H1 (cell line): Measurements from ENCODE around the gene PPP2R2D. TPM values are rescaled to one million over a fixed set of nuclear protein-coding genes. Genes with fewer than 3 reads are reported as not detected.
A peak's percentile ranks its signal among the peaks of the same experiment; 100 is the strongest.

Source experiments
- CTCF ChIA-PET: fragments of 300-600 bp; sonication (Branson Sonifier 250); formaldehyde crosslinking; loops from one replicate; lab custom pipeline; 2021; ENCODE audit not compliant: partially characterized antibody; lab: Charles Lee
- POLR2A ChIA-PET: fragments of 300-600 bp; sonication (Branson Sonifier 250); formaldehyde crosslinking; loops from one replicate; lab custom pipeline; 2021; ENCODE audit warnings: inconsistent platforms; ENCODE audit not compliant: partially characterized antibody; lab: Charles Lee
- DNase-seq, 2 experiments: peaks; one replicate each; pipeline versions ENCODE4 v3.0.0 to v3.0.0-alpha.2; 2010 to 2022; ENCODE audit warnings: low spot score in 2 of 2, low read depth in 1 of 2, mixed read lengths in 1 of 2
- FAIRE-seq: peaks from 2 replicates; lab custom pipeline; 2011; peaks lifted over from hg19 to GRCh38; lab: Jason Lieb, UNC
- H2AFZ ChIP-seq: 2 replicates; pipeline ENCODE4 v1.8.1; 2012; ENCODE audit warnings: low read length, inconsistent platforms
- H2AK5ac ChIP-seq: 2 replicates; pipeline ENCODE4 v1.6.1; 2013; ENCODE audit warnings: low read depth, low read length
- H2BK120ac ChIP-seq: replicated peaks from 2 replicates; pipeline ENCODE3; 2013; ENCODE audit warnings: low read depth, low read length, inconsistent platforms
- H2BK12ac ChIP-seq: 2 replicates; pipeline ENCODE4 v1.6.1; 2013; ENCODE audit warnings: low read depth, low read length
- H2BK15ac ChIP-seq: 2 replicates; pipeline ENCODE4 v1.6.1; 2013; ENCODE audit warnings: low read length
- H2BK20ac ChIP-seq: 2 replicates; pipeline ENCODE4 v1.6.1; 2013; ENCODE audit warnings: low read length
- H2BK5ac ChIP-seq: 2 replicates; pipeline ENCODE4 v1.6.1; 2013; ENCODE audit warnings: low read depth, low read length
- H3K14ac ChIP-seq: 2 replicates; pipeline ENCODE4 v1.6.1; 2013; ENCODE audit warnings: inconsistent platforms; ENCODE audit not compliant: insufficient read length
- H3K18ac ChIP-seq: 2 replicates; pipeline ENCODE4 v1.6.1; 2013; ENCODE audit warnings: low read length; ENCODE audit errors: extremely low read depth
- H3K23ac ChIP-seq: 2 replicates; pipeline ENCODE4 v1.6.1; 2013; ENCODE audit warnings: inconsistent platforms; ENCODE audit not compliant: insufficient read length
- H3K23me2 ChIP-seq: 2 replicates; pipeline ENCODE4 v1.6.1; 2013; ENCODE audit warnings: low read depth, low read length
- H3K27ac ChIP-seq: 2 replicates; pipeline ENCODE4 v1.6.1; 2011; ENCODE audit warnings: low read depth, low read length, inconsistent platforms
- H3K27me3 ChIP-seq, 4 experiments: replicated peaks in 1 of 4; 1 replicate in 1 of 4; 2 replicates in 3 of 4; pipeline versions ENCODE4 v1.6.1 to v1.8.1; 2011 to 2013; ENCODE audit warnings: low read length in 3 of 4, mild to moderate bottlenecking in 3 of 4, inconsistent platforms in 2 of 4, mixed read lengths in 2 of 4, moderate library complexity in 1 of 4; ENCODE audit not compliant: control insufficient read depth in 3 of 4, insufficient read depth in 3 of 4; ENCODE audit errors: extremely low read depth in 1 of 4
- H3K36me3 ChIP-seq, 4 experiments: 2 replicates each; pipeline versions ENCODE4 v1.6.1 to v1.8.1; 2011 to 2013; ENCODE audit warnings: mild to moderate bottlenecking in 4 of 4, low read length in 3 of 4, moderate library complexity in 2 of 4, control low read depth in 1 of 4, inconsistent platforms in 1 of 4; ENCODE audit not compliant: insufficient read depth in 4 of 4, control insufficient read depth in 2 of 4
- H3K4ac ChIP-seq: replicated peaks from 2 replicates; pipeline ENCODE3; 2013; ENCODE audit warnings: low read length, low read depth, mixed read lengths, inconsistent platforms; ENCODE audit not compliant: insufficient read length
- H3K4me1 ChIP-seq, 4 experiments: replicated peaks in 1 of 4; 1 replicate in 1 of 4; 2 replicates in 3 of 4; pipeline versions ENCODE4 v1.6.1 to v1.8.1; 2011 to 2013; ENCODE audit warnings: low read length in 3 of 4, inconsistent platforms in 2 of 4, mixed read lengths in 1 of 4; ENCODE audit not compliant: insufficient read depth in 4 of 4, control insufficient read depth in 3 of 4
- H3K4me2 ChIP-seq, 2 experiments: 2 replicates each; pipeline versions ENCODE4 v1.6.1 to v1.8.1; 2011 to 2013; ENCODE audit warnings: low read depth in 2 of 2, low read length in 2 of 2, control low read depth in 1 of 2, inconsistent platforms in 1 of 2, mild to moderate bottlenecking in 1 of 2; ENCODE audit not compliant: insufficient read depth in 1 of 2
- H3K4me3 ChIP-seq, 4 experiments: fragments of 200-600, 300-600 bp in 1 of 4; sonication (generic), shearing (Covaris generic), sonication (Bioruptor Twin) in 1 of 4; 2 replicates each; pipeline versions ENCODE4 v1.5.1 to v1.8.1; 2011 to 2016; ENCODE audit warnings: low read length in 4 of 4, low read depth in 3 of 4, control low read depth in 2 of 4, inconsistent platforms in 2 of 4, mild to moderate bottlenecking in 2 of 4, mixed read lengths in 1 of 4, moderate library complexity in 1 of 4; ENCODE audit not compliant: insufficient read depth in 2 of 4; ENCODE audit errors: extremely low read depth in 1 of 4
- H3K56ac ChIP-seq: replicated peaks from 2 replicates; pipeline ENCODE3; 2013; ENCODE audit warnings: low read depth, mild to moderate bottlenecking, mixed read lengths, low read length, inconsistent platforms; ENCODE audit not compliant: insufficient read length
- H3K79me1 ChIP-seq: 2 replicates; pipeline ENCODE4 v1.6.1; 2013; ENCODE audit warnings: low read depth, low read length, control low read depth
- H3K79me2 ChIP-seq, 2 experiments: 2 replicates each; pipeline versions ENCODE4 v1.6.1 to v1.8.1; 2012 to 2013; ENCODE audit warnings: low read length in 2 of 2, mild to moderate bottlenecking in 2 of 2, inconsistent platforms in 1 of 2; ENCODE audit not compliant: insufficient read depth in 2 of 2, control insufficient read depth in 1 of 2
- H3K9ac ChIP-seq, 4 experiments: replicated peaks in 1 of 4; 1 replicate in 1 of 4; 2 replicates in 3 of 4; pipeline versions ENCODE4 v1.6.1 to v1.8.1; 2011 to 2013; ENCODE audit warnings: low read depth in 3 of 4, low read length in 3 of 4, control low read depth in 2 of 4, mild to moderate bottlenecking in 2 of 4, moderate library complexity in 2 of 4, inconsistent platforms in 1 of 4; ENCODE audit errors: extremely low read depth in 1 of 4
- H3K9me3 ChIP-seq, 2 experiments: 2 replicates each; pipeline versions ENCODE4 v1.6.1 to v1.8.1; 2012 to 2013; ENCODE audit warnings: mild to moderate bottlenecking in 2 of 2, moderate library complexity in 2 of 2, control low read depth in 1 of 2, inconsistent platforms in 1 of 2, low read depth in 1 of 2, low read length in 1 of 2, mixed read lengths in 1 of 2; ENCODE audit not compliant: insufficient read depth in 2 of 2
- H4K20me1 ChIP-seq, 2 experiments: replicated peaks in 1 of 2; 2 replicates each; pipeline versions ENCODE3 to v1.8.1; 2011 to 2013; ENCODE audit warnings: inconsistent platforms in 2 of 2, low read length in 2 of 2, mild to moderate bottlenecking in 1 of 2; ENCODE audit not compliant: insufficient read depth in 2 of 2, control insufficient read depth in 1 of 2
- H4K5ac ChIP-seq: 2 replicates; pipeline ENCODE4 v1.6.1; 2013; ENCODE audit warnings: low read length, low read depth, mixed read lengths, inconsistent platforms; ENCODE audit not compliant: insufficient read length
- H4K8ac ChIP-seq: 2 replicates; pipeline ENCODE4 v1.8.0; 2013; ENCODE audit warnings: mild to moderate bottlenecking, moderate library complexity, low read length, inconsistent platforms; ENCODE audit not compliant: insufficient read depth; ENCODE audit errors: extremely low read depth
- H4K91ac ChIP-seq: replicated peaks from 2 replicates; pipeline ENCODE3; 2013; ENCODE audit warnings: low read length, mixed read lengths, inconsistent platforms; ENCODE audit not compliant: insufficient read length
- CTCF ChIP-seq, 3 experiments: IDR thresholded peaks; 1 replicate in 2 of 3; 2 replicates in 1 of 3; pipeline versions ENCODE4 v1.5.1 to v1.6.1; 2011; ENCODE audit warnings: low read length in 3 of 3, mild to moderate bottlenecking in 3 of 3, inconsistent platforms in 2 of 3, low read depth in 1 of 3, moderate library complexity in 1 of 3; ENCODE audit not compliant: insufficient read depth in 1 of 3; ENCODE audit errors: control extremely low read depth in 1 of 3
- JUN ChIP-seq: IDR thresholded peaks from 2 replicates; pipeline ENCODE4 v1.6.1; 2011; ENCODE audit warnings: low read depth, mild to moderate bottlenecking, improper control_type of control experiment, low read length
- TAF1 ChIP-seq: IDR thresholded peaks from 2 replicates; pipeline ENCODE4 v1.6.1; 2011; ENCODE audit warnings: mild to moderate bottlenecking, low read depth, low read length
- WGBS, 2 experiments: shearing (Covaris generic) in 1 of 2; methylation state at CpG; one replicate each; pipeline versions ENCODE4 v1.1.6 to v1.1.7; 2013 to 2015; ENCODE audit warnings: low lambda C conversion rate in 2 of 2, mixed read lengths in 2 of 2, inconsistent platforms in 1 of 2, low coverage in 1 of 2, missing lambda C conversion rate in 1 of 2; ENCODE audit not compliant: insufficient replicate concordance in 2 of 2, insufficient coverage in 1 of 2, insufficient read length in 1 of 2; ENCODE audit errors: extremely low coverage in 1 of 2, missing lambda C conversion rate in 1 of 2; 5-methylcytosine and 5-hydroxymethylcytosine counted together
- polyA plus RNA-seq, 7 experiments: library from polyadenylated mRNA; depleted of rRNA in 3 of 7; stranded (reverse) in 5 of 7; unstranded in 2 of 7; fragments of >200 nt in 5 of 7; fragments of 200-250 nt in 2 of 7; gene quantifications; 1 replicate in 5 of 7; 2 replicates in 1 of 7; 4 replicates in 1 of 7; pipeline versions ENCODE4 v1.2.1 to v1.2.3, GENCODE V29; 2011 to 2013; ENCODE audit warnings: missing spikeins in 2 of 7, mixed read lengths in 2 of 7
- total RNA-seq: library from RNA; stranded (reverse); fragmentation: NEBNext Ultra II Directional; extraction: Animal tissue kit (Norgen Biotek cat#: 25700); gene quantifications from 2 replicates; pipeline ENCODE4 v1.2.1, GENCODE V29; 2021
- TF ChIP-seq, protein P1 (sequence below): IDR thresholded peaks from 2 replicates; pipeline ENCODE4 v1.6.1; 2011; ENCODE audit warnings: low read length, improper control_type of control experiment

Gene PPP2R2D
- total and polyA plus RNA-seq, 2 of the 8 experiments (the other 6 are each of a cell fraction or from before 2014, with no cell fraction given) = 25.4 to 32.8 TPM

GRCh38 chr10:131858583-131859340 lies 42.0 kb upstream of the PPP2R2D start:
- H3K23ac ChIP-seq = no peak overlapping the region
- no peaks in the 10 kb centered on the region for H3K36me3 ChIP-seq
- no peak overlapping the region for H2BK12ac ChIP-seq
- TF ChIP-seq, protein P1, sequence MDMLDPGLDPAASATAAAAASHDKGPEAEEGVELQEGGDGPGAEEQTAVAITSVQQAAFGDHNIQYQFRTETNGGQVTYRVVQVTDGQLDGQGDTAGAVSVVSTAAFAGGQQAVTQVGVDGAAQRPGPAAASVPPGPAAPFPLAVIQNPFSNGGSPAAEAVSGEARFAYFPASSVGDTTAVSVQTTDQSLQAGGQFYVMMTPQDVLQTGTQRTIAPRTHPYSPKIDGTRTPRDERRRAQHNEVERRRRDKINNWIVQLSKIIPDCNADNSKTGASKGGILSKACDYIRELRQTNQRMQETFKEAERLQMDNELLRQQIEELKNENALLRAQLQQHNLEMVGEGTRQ = no peak
- TF ChIP-seq TAF1 (no peak), CTCF (IDR thresholded peaks at IDR 0.05; ENCODE audit: control extremely low read depth in 1 of 3, insufficient read depth in 1 of 3, low read depth in 1 of 3, low read length in 3 of 3) (peak in 2 of 3 experiments; percentile 6 to 22; a peak in 2 of 4 replicates), JUN (no peak)
- no peak overlapping the region for H3K18ac ChIP-seq
- peak in 1 of 2 experiments; percentile 47 for DNase-seq
- no peaks in the 10 kb centered on the region for H3K4me1 ChIP-seq
- no peak overlapping the region for H3K9ac ChIP-seq
- H3K79me2 ChIP-seq = no peaks in the 10 kb centered on the region
- no peak overlapping the region for H2BK15ac ChIP-seq
- no peak overlapping the region for H3K27ac ChIP-seq
- no peak overlapping the region for H3K4ac ChIP-seq
- CTCF ChIA-PET = interaction anchor here (0.7 to 3.8 kb wide), 6 partner anchors 12 to 376 kb away, joined by 3 to 21 read pairs (median 3); no protein-coding TSS in a partner anchor
- H2BK5ac ChIP-seq = no peak overlapping the region
- H3K14ac ChIP-seq = no peak overlapping the region
- POLR2A ChIA-PET = no interaction called here
- no peak overlapping the region for H2BK20ac ChIP-seq
- no peak overlapping the region for H2AFZ ChIP-seq
- H4K5ac ChIP-seq = no peak overlapping the region
- no peaks in the 10 kb centered on the region for H3K27me3 ChIP-seq
- H4K8ac ChIP-seq = no peak overlapping the region; the same call in 1 of the 2 replicates
- H3K79me1 ChIP-seq = no peaks in the 10 kb centered on the region
- no peaks in the 10 kb centered on the region for H4K20me1 ChIP-seq
- no peaks in the 10 kb centered on the region for H3K23me2 ChIP-seq
- no peak overlapping the region for H3K4me3 ChIP-seq
- FAIRE-seq = no peak
- no peak overlapping the region for H4K91ac ChIP-seq
- no peak overlapping the region for H2AK5ac ChIP-seq
- WGBS, 2 experiments = 89% methylated on average over 35 of the region's 35 CpGs; no CpG with 5 or more reads in 1 of the 2 experiments
- H2BK120ac ChIP-seq = no peak overlapping the region
- no peak overlapping the region for H3K56ac ChIP-seq
- H3K9me3 ChIP-seq = no peaks in the 10 kb centered on the region
- no peak overlapping the region for H3K4me2 ChIP-seq
